Pulmonary artery endothelial cell (primary cell): Measurements from ENCODE around the gene P2RX1. TPM values are rescaled to one million over a fixed set of nuclear protein-coding genes. Genes with fewer than 3 reads are reported as not detected.

Experiments used
- DNase-seq: peaks from one replicate; pipeline ENCODE4 v3.0.0-alpha.2; 2011; ENCODE audit warnings: low read depth, low spot score
- total RNA-seq: library from RNA; depleted of rRNA; stranded (reverse); fragments of >200 nt; gene quantifications from 2 replicates; pipeline ENCODE4 v1.2.3, GENCODE V29; 2014

Gene P2RX1
- total RNA-seq, 1 donor from 2014 or later: not detected

DNA sequence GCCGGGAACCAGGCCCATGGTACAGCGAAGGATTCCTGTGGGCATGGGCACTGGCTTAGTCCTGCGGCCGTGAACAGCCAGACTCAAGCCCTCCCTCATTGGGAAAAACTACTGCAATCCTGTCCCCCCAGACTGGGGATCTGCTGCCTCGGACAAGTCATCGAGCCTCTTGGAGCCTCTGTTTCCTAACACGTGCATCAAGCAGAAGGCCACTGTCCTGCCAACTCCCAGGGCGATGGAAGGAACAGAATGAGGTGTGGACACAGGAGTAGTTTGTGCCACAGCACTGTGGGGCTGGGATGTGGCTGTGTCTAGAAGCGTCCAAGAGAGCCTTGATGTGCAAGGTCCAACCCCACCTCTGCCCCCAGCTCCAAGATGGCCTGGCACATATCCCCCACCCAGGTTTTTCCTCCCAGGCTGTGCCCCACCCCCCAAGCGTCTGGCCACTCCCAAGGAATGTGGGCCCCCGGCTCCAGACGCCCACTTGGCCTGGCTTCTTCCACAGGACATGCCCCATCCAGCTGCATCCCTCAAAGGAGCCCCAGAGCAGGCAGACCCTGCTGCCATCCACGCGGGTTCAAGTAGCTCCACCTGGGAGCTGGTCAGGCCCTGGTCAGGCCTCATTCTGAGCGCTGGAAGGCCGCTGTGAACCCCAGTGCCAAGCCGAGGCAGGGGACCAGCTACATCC is 26.8 kb downstream of the P2RX1 start:
- DNase-seq: no peak

DNA sequence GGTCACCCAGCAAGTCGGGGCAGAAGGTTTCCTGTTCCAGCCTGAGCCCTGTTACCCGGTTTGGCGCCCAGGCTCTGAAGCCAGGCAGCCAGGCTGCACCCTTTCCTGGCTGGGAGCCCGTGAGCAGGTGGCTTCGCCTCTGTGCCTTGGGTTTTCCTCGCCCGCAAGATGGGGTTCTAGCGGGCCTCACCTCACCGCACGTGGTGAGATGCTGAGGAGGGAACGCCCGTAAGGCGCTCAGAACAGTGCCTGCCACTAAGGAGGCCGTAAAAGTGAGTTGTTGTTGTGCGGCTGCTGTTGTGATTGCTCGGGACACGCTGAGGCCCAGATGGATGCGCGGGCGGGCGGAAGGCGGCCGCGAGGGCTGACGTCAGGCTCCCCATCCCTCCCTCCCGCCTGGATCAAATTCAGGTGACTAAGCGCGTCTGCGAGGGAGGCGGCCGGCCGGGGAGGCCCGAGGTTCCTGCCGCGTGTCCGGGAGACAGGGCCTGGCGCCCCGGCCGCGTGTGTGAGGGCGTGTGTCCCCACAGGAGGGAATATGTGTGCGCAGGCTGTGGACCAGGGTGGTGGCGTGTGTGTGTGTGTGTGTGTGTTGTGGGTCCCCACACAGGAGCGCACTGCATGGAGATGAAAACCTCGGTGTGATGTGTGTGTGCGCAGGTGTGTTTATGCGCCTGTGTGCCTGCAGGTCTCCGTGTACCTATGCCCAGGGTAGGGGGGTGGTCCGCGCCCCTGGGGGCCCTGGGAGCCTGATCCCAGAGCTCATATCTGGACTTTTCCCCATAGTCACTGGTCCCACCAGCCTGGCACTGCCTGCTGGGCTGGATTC is 27.7 kb downstream of the P2RX1 start:
- DNase-seq: peak; percentile 55

DNA sequence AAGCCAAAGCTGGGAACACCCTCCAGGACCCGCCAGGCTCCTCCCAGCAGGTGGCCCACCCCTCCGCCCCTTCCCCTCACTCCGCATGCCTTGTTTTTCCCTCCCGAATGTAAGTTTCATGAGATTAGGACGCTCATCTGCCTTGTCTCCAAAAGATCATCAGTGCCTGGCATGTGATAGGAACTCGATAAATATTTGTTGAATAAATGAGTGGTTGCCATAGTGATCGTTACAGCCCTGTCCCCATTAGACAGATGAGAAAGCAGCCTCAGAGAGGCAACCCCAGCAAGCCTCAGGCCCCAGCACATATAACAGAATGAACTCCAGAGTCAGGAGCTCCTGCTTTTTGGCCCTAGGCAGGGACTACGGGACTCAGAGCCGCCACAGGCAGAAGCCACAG is 28.5 kb downstream of the P2RX1 start:
- DNase-seq: no peak

DNA sequence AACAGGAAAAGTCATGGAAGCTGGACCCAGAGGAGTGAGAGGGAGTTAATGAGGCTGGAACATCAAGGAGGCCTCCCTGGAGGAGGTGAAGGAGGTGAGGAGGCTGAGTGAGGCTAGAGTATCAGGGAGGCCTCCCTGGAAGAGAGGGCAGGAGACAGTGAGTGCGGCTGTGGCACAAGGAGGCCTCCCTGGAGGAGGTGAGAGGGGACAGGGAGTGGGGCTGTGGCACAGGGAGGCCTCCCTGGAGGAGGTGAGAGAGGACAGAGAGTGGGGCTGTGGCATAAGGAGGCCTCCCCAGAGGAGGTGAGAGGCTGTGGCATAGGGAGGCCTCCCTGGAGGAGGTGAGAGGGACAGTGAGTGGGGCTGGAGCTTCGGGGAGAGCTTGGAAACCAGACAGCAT is 28.9 kb downstream of the P2RX1 start:
- no peak for DNase-seq

GRCh38 chr17:3886776-3887175 is 29.5 kb downstream of the P2RX1 start:
- DNase-seq: no peak

DNA sequence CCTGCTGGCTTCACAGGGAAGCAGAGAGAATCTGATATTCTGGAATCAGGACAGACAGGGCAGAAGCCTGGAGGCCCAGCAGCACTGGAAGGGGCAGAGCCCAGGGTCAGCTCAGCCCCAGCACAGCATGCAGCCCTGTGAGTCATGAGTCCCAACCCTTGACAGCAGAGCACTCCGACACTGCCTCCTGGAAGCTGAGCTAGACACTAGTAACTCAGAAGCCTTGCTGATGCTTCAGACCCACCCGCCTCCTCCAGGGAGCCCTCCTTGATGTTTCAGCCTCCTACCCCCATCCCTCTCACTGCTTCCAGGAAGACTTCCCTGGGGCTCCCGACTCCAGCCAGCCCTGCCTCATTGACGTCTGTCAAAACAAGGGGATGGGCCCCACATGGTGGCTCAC is 30.3 kb downstream of the P2RX1 start:
- no peak for DNase-seq

GRCh38 chr17:3885271-3885670 is 31.0 kb downstream of the P2RX1 start:
- no peak for DNase-seq

GRCh38 chr17:3884188-3884587 is 32.1 kb downstream of the P2RX1 start:
- DNase-seq: no peak

DNA sequence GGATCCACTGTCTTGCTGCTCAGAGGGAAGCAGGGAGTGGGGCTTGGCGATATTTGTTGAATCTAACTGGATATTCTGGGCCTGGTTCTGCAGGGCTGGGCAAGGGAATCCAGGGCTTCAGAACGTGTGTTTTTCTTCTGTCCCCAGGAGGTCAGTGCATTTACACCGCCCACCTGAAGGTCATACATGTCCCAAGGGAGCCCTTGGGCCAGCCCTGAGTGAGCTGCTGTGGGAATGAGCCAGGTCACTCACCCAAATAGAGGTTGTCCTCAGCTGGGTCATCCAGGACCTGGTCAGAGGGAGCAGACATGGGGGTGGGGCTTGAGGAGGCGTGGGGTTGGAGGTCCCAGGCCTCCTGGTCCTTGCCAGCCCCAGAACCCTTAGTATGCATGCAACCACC is 34.0 kb downstream of the P2RX1 start:
- DNase-seq: no peak

DNA sequence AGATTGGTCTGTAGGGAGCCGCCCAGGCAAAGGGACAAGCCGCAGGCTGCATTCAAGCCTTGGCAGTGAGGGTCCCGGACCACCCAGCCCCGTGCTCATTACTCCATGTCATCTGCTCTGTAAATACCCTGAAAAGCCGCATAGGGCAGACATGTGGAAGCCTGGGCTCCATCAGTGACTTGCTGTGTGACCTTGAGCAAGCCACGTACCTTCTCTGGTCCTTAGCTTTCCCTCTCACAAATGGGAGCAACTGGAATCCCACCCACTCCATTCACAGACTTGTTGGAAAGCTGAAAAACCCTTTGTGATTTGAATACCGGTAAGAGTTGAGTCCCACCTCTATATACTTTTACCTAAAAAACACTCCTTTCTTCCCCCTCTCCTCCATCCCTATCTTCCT is 35.3 kb downstream of the P2RX1 start:
- DNase-seq: no peak

DNA sequence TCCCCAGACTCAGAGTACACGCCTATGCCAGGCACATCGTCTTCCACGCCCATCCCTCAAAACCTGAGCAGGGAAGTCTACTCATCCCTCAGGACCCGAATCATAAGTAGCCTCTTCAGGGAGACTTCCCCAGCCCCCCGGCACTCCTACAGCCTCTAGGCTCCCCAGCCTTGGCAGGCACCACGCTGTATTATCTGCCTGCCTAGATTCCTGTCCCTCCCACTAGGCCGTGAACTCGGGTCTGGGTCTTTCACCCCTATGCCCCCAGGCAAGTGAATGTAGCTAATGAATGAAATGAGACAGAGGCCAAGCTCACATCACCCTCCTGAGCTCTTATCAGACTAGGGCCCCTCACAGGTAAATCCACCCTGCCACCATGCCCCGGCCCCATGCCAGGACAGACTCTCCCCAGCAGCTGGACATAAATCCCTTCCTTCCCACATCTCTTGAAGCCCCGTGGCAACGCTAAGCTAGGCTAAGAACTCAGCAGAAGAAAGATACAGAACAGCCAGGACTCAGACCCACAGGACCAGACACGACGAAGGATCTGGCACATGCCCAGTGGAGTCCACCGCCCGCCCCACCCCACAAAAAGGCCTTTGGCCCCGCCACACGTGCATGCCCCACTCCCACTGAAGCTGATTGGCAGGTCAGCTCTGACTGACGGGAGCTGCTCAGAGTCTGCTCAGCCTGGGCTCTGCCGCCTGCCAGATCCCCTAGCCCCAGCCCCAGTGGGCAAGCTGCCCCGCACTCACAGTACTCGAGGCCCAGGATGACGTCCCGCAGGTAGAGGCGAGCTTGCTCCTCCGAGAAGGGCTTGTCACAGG is 36.5 kb downstream of the P2RX1 start:
- DNase-seq: no peak

DNA sequence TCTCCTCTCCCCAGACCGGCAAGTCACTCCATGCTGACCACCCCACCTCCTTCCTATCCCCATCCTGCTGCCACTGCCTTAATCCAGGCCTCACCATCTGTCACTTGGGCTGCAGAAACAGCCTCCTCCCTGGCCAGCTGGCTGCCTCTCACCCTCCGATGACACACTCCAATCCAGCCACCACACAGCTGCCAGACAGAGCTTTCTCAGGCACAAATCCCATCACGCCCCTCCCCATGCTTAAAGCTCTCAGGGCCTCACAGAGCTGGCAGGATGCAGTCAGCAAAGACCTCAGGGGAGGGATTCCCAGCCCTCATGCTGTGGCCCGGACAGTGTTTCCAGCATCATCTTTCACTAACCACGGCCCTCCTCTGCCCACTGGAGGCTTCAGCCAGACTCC is 37.1 kb downstream of the P2RX1 start:
- no peak for DNase-seq

- no peak for DNase-seq
Observed at GRCh38 chr17:3877220-3877619, 39.0 kb downstream of the P2RX1 start.

- DNase-seq: no peak
Observed at GRCh38 chr17:3875317-3875716, 40.9 kb downstream of the P2RX1 start.

DNA sequence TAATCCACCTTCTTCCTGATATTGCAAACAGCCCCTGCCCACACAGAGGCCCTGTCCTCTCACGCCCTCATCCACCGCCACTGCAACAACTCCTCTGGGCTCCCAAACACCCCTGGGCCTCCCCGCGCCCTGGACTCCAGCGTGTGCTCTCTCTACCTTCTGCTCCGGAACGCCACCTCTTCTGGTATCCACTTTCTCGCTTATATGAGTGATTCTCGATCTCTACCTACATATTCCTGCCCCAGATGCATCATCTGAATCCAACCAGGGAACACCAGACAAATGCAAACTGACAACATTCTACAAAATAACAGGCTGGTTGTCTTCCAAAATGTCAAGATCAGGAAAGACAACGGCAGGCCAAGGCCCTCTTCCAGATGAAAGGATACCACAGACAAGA is 42.4 kb downstream of the P2RX1 start:
- no peak for DNase-seq

DNA sequence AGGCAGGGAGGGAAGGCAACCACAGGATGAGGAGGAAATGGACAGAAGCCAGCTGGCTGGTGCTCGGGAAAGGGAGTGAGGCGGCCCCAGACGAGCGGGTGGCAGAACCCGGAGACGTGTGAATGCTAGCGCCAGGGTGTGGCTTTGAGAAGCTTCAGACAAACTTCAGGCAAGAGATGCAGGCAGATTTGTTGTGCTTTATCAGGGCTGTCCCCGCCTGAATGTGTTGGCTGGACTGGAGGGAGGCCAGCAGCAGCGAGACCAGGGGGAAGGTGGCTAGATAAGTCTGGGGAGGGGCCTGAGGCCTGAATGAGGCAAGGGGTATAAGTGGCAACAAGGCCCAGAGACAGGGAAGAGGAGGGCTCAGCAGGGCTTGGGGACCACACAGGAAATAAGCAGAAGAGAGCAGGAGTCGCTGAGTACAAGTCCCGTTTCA is 45.4 kb downstream of the P2RX1 start:
- DNase-seq: no peak

- no peak for DNase-seq
Observed at GRCh38 chr17:3867606-3868005, 48.7 kb downstream of the P2RX1 start.

- no peak for DNase-seq
Observed at GRCh38 chr17:3867106-3867505, 49.2 kb downstream of the P2RX1 start.

GRCh38 chr17:3866276-3866675 is 50.0 kb downstream of the P2RX1 start:
- no peak for DNase-seq

GRCh38 chr17:3865176-3865575 is 51.1 kb downstream of the P2RX1 start:
- DNase-seq: no peak

GRCh38 chr17:3864534-3864933 is 51.7 kb downstream of the P2RX1 start:
- no peak for DNase-seq
